Coronary artery (tissue), 2 donors: ENCODE data around the gene SLC22A4.

Experiments
- DNase-seq: peaks from one replicate; pipeline ENCODE4 v3.0.0-alpha.2; 2017; ENCODE audit warnings: low spot score
- H3K27ac ChIP-seq, 2 donors: fragments of 200-600 bp; sonication (generic); one replicate each; pipeline ENCODE4 v1.5.1; 2016 to 2019
- H3K4me3 ChIP-seq: fragments of 200-600 bp; sonication (generic); 2 replicates; pipeline ENCODE4 v1.5.1; 2016; ENCODE audit warnings: mild to moderate bottlenecking, moderate library complexity
- TF ChIP-seq, protein P1 (sequence below): fragments of 200-600 bp; sonication (generic); IDR thresholded peaks from one replicate; pipeline ENCODE4 v1.5.1; 2019; ENCODE audit warnings: antibody characterized with exemption

The SLC22A4 gene

DNA sequence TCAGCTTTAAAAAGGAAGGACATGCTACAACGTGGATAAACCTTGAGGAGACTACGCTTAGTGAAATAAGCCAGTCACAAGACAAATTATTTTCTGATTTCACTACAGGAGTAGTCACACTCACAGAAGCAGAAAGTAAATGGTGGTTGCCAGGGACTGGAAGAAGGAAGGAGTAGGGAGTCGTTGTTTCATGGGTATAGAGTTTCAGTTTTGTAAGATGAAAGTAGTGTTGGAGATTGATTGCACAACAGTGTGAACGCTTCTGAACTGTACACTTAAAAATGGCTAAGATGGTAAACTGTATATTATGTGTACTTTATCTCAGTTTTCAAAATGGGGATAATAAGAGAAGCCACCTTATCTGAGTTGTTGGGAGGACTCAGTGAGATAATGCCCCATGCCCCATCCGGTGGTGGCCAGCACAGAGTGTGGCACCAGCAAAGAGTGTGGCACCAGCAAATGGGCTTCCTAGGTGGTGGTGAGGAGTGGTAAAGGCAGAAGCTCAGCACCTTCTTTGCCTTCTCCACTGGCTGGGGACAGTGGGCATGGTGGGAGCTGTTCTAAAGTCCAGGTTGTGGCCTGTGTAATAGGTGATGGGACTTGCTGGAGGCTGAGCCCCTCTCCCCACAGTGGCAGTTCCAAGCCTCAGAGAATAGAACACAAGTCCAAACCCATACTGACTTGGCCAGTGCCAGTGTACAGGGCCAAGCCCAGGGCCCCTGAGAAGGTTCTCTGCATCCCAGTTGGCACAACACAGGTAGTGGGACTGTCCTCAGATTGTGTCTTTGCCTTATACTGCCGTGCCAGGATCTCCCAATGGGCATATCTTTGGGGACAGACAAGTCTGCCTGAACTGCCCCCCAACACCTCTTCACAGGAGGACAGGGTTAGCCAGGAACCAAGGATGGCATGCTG lies 4.4 kb downstream of the SLC22A4 start:
- H3K4me3 ChIP-seq, result no peak overlapping the region
- no peak overlapping the region for H3K27ac ChIP-seq
- TF ChIP-seq, protein P1, sequence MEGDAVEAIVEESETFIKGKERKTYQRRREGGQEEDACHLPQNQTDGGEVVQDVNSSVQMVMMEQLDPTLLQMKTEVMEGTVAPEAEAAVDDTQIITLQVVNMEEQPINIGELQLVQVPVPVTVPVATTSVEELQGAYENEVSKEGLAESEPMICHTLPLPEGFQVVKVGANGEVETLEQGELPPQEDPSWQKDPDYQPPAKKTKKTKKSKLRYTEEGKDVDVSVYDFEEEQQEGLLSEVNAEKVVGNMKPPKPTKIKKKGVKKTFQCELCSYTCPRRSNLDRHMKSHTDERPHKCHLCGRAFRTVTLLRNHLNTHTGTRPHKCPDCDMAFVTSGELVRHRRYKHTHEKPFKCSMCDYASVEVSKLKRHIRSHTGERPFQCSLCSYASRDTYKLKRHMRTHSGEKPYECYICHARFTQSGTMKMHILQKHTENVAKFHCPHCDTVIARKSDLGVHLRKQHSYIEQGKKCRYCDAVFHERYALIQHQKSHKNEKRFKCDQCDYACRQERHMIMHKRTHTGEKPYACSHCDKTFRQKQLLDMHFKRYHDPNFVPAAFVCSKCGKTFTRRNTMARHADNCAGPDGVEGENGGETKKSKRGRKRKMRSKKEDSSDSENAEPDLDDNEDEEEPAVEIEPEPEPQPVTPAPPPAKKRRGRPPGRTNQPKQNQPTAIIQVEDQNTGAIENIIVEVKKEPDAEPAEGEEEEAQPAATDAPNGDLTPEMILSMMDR, result no peak
- DNase-seq, result no peak

DNA sequence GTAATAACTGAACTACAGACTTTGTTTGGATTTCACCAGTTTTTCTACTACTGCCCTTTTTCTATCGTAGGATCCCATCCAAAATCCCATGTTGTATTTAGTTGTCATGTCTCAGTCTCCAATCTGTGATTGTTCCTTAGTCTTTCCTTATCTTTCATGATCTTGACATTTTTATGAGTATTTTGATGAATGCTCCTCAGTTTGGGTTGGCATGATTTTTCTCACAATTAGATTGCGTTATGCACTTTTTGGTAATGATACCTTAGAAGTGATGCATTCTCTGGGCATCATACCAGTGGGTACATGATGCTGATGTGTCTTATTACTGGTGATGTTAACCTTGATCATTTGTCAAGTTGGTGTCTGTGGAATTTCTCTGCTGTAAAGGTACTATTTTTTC lies 5.7 kb downstream of the SLC22A4 start:
- no peak overlapping the region for H3K4me3 ChIP-seq
- TF ChIP-seq, protein P1, result no peak
- H3K27ac ChIP-seq, result no peak overlapping the region
- DNase-seq, result no peak

DNA sequence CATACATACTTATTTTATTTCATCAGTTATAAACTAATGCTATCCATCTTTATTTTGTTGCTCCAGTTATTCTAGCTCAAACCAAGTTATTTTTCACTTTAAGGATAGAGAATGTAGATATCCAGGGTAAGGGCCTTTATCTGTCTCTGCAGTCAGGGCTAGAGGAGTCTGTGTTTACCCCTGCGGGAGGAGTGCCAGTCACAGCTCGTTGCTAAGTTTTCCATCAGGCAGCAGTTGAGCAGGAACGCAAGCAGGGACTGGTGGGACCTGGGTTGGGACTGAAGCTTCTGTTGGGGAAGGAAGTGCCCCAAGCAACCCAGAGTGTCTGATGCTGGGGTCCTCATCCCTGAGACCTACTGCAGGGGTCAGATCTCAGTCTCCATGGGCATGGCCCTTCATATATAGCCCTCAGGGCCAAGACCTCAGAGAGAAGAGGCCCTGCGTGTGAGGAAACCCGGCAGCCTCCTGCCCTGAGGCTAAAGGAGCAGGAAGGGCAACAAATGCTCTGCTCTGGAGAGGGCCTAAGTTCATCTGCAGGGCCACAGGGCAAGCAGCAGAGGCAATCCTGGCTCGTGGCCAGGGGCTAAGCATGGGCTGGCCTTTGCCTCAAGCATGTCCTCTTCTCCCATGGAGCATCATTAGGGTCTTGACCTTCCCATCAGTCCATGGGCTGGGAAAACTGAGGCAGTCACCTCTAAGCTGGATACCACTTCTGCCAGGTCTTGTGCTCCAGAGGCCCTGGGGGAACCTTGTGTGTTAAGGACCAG lies 6.6 kb downstream of the SLC22A4 start:
- H3K4me3 ChIP-seq, result no peak overlapping the region
- no peak overlapping the region for H3K27ac ChIP-seq
- no peak for DNase-seq
- TF ChIP-seq, protein P1, result no peak

DNA sequence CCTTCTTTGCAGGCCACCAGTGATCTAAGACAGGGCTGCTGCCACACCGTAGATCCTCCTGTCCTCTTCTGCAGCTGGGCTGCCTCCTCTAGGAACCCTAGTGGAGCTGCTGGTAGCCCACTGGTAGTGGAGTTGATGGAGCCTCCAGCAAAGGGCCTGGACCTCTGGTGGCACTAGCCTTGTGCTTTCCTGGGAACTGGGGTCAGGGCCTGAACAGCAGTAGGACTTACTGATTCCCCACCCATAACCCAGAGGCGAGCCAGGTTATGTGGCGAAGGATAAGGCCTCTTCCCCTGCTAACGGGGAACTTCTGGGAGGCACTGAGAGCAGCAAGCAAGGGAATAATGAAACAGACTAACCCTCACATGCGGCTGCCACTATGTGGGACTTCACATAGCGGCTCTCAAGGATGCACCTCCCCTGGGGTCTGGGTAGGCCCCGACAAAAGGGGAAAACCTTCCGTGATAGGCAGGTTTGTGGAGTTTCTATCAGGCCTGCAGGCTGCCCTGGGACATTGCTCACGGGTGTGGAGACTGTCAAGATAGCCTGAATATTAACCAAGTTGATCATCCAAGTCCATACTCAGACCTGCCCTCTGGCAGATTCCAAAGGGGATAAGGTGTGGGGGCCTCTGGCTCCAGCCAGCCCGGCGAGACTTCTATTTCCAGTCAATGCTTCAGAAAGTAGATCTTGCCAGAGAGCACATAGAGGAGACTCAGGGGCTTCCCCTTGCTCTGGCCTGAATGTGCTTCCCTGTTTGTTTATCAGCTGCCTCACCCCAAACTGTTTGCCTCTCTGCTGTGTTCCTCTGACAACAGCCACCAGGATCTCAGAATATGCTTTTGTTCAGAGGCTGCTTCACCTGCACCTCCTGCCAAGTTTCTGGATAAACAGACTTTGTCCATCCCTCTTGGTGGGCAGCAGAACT lies 7.4 kb downstream of the SLC22A4 start:
- Histone ChIP-seq H3K4me3 (no peak overlapping the region), H3K27ac (no peak overlapping the region)
- no peak for DNase-seq
- TF ChIP-seq, protein P1, result no peak

DNA sequence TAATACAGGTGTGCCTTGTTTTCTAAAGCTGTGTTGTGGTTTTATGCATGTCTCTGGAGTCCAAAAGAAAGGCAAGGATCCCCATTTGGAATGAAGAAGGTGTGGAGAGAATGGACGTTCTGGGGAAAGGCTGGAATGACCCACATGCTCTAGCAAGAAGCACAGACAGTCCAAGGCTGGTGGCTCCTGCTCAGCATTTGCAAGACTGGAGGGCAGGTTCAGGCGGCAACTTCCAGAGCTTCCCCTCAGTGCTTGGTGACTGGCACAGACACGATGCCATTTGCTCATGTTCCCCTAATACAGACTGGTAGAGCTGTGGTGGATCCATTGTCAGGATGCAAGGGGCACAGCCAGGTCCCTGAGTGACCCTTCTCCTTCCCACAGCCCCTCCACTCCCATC lies 8.2 kb downstream of the SLC22A4 start:
- TF ChIP-seq, protein P1, result no peak
- H3K27ac ChIP-seq, result no peak overlapping the region
- no peak for DNase-seq
- H3K4me3 ChIP-seq, result no peak overlapping the region

GRCh38 chr5:132303589-132303988 lies 9.4 kb downstream of the SLC22A4 start:
- DNase-seq, result no peak
- Histone ChIP-seq H3K4me3 (no peak overlapping the region), H3K27ac (no peak overlapping the region)
- TF ChIP-seq, protein P1, result no peak
